Bronchial epithelial cell (primary cell): Measurements from ENCODE around the gene GZMM. TPM values are rescaled to one million over a fixed set of nuclear protein-coding genes. Genes with fewer than 3 reads are reported as not detected.

Experiments used
- DNase-seq: peaks from one replicate; pipeline ENCODE4 v3.0.0-alpha.2; 2010; ENCODE audit warnings: low read depth
- FAIRE-seq: peaks from 2 replicates; lab custom pipeline; 2011; peaks lifted over from hg19 to GRCh38; lab: Jason Lieb, UNC
- H3K27me3 ChIP-seq: 2 replicates; pipeline ENCODE4 v1.5.1; 2011; ENCODE audit warnings: low read length; ENCODE audit not compliant: control insufficient read depth, insufficient read depth
- H3K36me3 ChIP-seq: 2 replicates; pipeline ENCODE4 v1.5.1; 2011; ENCODE audit warnings: low read length; ENCODE audit not compliant: control insufficient read depth, insufficient read depth
- H3K4me3 ChIP-seq: 2 replicates; pipeline ENCODE4 v1.5.1; 2011; ENCODE audit warnings: mild to moderate bottlenecking, low read depth, low read length, control low read depth
- total RNA-seq: library from RNA; depleted of rRNA; stranded (reverse); fragments of >200 nt; gene quantifications from 2 replicates; pipeline ENCODE4 v1.2.1, GENCODE V29; 2014
- TF ChIP-seq, protein P1 (sequence below): IDR thresholded peaks from 2 replicates; pipeline ENCODE4 v1.5.1; 2011; ENCODE audit warnings: mild to moderate bottlenecking, moderate library complexity, low read length, control low read depth, inconsistent platforms; ENCODE audit not compliant: insufficient read depth, severe bottlenecking

The GZMM gene
- total RNA-seq, 1 donor from 2014 or later, result not detected

GRCh38 chr19:525029-525428 lies 18.8 kb upstream of the GZMM start:
- H3K4me3 ChIP-seq, result no peak overlapping the region
- H3K36me3 ChIP-seq, result no peaks in the 10 kb centered on the region
- TF ChIP-seq, protein P1, sequence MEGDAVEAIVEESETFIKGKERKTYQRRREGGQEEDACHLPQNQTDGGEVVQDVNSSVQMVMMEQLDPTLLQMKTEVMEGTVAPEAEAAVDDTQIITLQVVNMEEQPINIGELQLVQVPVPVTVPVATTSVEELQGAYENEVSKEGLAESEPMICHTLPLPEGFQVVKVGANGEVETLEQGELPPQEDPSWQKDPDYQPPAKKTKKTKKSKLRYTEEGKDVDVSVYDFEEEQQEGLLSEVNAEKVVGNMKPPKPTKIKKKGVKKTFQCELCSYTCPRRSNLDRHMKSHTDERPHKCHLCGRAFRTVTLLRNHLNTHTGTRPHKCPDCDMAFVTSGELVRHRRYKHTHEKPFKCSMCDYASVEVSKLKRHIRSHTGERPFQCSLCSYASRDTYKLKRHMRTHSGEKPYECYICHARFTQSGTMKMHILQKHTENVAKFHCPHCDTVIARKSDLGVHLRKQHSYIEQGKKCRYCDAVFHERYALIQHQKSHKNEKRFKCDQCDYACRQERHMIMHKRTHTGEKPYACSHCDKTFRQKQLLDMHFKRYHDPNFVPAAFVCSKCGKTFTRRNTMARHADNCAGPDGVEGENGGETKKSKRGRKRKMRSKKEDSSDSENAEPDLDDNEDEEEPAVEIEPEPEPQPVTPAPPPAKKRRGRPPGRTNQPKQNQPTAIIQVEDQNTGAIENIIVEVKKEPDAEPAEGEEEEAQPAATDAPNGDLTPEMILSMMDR, result no peak
- no peak for DNase-seq
- FAIRE-seq, result no peak
- H3K27me3 ChIP-seq, result peaks cover 2% of the 10 kb centered on the region

DNA sequence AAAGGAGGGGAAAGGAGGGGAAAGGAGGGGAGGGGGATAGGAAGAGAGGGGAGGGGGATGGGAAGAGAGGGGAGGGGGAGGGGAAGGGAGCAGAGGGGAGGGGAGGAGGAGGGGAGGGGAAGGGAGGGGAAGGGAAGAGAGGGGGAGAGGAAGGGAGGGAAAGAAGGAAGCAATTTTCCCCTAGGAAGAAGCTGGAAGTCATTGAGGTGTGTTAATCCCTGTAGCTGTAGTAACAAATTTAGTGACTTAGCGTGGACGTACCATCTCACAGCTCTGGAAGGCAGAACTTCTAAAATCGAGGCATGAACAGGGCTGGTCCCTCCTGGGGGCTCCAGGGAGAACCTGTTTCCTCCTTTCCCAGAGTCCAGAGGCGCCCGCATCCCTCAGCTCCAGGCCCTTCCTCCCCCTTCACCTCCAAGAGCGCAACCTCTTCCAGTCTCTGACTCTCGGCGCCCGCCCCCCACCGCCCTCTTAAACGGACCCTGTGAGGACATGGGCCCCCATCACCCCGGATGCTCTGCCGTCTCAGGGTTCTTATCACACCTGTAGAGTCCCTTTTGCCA lies 17.9 kb upstream of the GZMM start:
- FAIRE-seq (no peak), DNase-seq (no peak)
- H3K27me3 ChIP-seq, result peaks cover 2% of the 10 kb centered on the region
- H3K4me3 ChIP-seq, result no peak overlapping the region
- TF ChIP-seq, protein P1, result no peak
- no peaks in the 10 kb centered on the region for H3K36me3 ChIP-seq

- DNase-seq (no peak), FAIRE-seq (no peak)
- H3K27me3 ChIP-seq, result peaks cover 2% of the 10 kb centered on the region
- peak overlapping the region; percentile 76 for H3K4me3 ChIP-seq
- TF ChIP-seq, protein P1, result no peak
- peaks cover under 1% of the 10 kb centered on the region for H3K36me3 ChIP-seq
These were observed 13.5 kb upstream of the GZMM start for GRCh38 chr19:530134-531008.

DNA sequence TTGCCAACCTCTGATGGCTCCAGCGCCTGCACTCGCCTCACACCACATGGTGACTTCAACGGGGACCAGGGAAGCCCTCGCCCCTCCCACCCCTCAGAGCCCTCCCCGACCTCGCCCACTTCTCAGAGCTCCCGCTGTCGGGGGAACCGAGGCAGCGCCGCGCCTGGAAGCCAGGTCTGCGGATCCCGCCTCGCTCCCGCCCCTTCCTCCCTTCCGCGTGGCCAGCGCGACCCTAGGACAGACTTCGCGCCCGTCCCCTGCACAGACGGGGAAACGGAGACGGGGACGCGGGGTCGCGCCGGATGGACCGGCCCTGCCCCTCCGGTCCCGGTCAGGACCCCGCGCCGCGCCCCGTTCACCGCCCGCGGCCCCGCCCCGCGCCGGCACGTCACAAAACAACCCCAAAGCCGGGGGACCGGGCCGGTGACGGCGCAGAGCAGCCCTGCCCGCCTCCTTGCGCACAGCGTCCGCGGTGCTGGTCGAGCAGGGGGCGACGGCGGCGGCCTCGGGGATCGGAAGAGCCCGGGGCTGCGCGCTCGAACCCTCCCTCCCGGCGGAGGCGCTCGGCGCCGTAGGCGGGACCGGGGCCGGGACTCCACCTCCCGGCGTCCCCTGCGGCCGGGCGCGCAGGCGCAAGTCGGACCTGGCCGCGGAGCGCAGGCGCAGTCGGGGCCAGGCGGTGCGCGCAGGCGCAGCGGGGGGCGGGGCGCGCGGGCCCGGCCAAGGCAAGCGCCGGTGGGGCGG lies 12.7 kb upstream of the GZMM start:
- DNase-seq (peak; percentile 48), FAIRE-seq (no peak)

DNA sequence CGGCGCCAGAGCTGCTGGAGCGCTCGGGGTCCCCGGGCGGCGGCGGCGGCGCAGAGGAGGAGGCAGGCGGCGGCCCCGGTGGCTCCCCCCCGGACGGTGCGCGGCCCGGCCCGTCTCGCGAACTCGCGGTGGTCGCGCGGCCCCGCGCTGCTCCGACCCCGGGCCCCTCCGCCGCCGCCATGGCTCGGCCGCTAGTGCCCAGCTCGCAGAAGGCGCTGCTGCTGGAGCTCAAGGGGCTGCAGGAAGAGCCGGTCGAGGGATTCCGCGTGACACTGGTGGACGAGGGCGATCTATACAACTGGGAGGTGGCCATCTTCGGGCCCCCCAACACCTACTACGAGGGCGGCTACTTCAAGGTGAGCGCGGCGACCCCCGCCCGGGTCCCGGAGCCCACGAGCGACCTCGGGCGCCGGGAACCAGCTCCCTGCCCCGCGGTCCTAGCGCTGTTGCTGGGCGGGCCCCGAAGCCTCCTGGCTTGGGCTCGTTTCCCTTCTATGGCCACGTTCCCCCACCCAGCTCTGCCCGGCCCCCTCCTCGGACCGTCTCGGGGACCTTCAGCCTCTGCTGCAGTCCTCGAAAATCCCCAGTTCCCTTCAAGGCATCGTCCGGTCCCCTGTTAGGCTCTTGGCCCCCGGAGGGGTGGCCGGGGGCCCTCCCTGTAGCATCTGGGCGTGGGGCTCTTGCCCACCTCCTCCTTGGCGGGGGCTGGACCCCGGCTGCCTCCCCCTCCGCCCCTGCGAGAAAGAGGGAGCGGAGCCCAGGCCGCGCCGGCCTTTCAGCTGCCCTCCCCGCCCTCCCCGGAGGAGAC lies 11.9 kb upstream of the GZMM start, which contains the start of gene CDC34:
CDC34 (plus strand) TSS at position 8 of the 808 bp plus-strand sequence; CDS start at position 180, 172 bp downstream.
- FAIRE-seq (no peak), DNase-seq (no peak)
- no peaks in the 10 kb centered on the region for H3K27me3 ChIP-seq
- H3K36me3 ChIP-seq, result peaks cover 14% of the 10 kb centered on the region
- H3K4me3 ChIP-seq, result peak within 1 kb of the TSS; percentile 90
- TF ChIP-seq, protein P1, result no peak

More for the DNA sequence above, 12.7 kb upstream of the GZMM start:
- peak overlapping the region; percentile 90 for H3K4me3 ChIP-seq
- H3K36me3 ChIP-seq, result peaks cover 7% of the 10 kb centered on the region
- TF ChIP-seq, protein P1, result no peak
- H3K27me3 ChIP-seq, result no peaks in the 10 kb centered on the region
